Osteocyte (in vitro differentiated cells): ENCODE results near the gene MRAP2. TPM values are rescaled to one million over a fixed set of nuclear protein-coding genes. Genes with fewer than 3 reads are reported as not detected.
"Not testable (repeated sequence)": the region's sequence is repeated elsewhere in the genome, so short reads cannot be mapped to it uniquely, and the experiment has no call there.

Experiments used
- DNase-seq: peaks from one replicate; pipeline ENCODE4 v3.0.0; 2021; ENCODE audit warnings: mixed read lengths; ENCODE audit not compliant: unreplicated experiment; ENCODE audit errors: extremely low spot score
- H3K27ac Mint-ChIP-seq: one replicate; pipeline ENCODE4 v1.8.0; 2021; ENCODE audit warnings: mild to moderate bottlenecking, mixed read lengths; ENCODE audit not compliant: unreplicated experiment
- H3K27me3 Mint-ChIP-seq: one replicate; pipeline ENCODE4 v1.8.0; 2021; ENCODE audit warnings: mixed read lengths; ENCODE audit not compliant: unreplicated experiment
- H3K36me3 Mint-ChIP-seq: one replicate; pipeline ENCODE4 v1.8.0; 2021; ENCODE audit warnings: mixed read lengths; ENCODE audit not compliant: unreplicated experiment
- H3K4me1 Mint-ChIP-seq: one replicate; pipeline ENCODE4 v1.8.0; 2021; ENCODE audit warnings: mixed read lengths; ENCODE audit not compliant: unreplicated experiment
- H3K4me3 Mint-ChIP-seq: one replicate; pipeline ENCODE4 v1.8.0; 2021; ENCODE audit warnings: mild to moderate bottlenecking, moderate library complexity, mixed read lengths; ENCODE audit not compliant: unreplicated experiment
- H3K9me3 Mint-ChIP-seq: one replicate; pipeline ENCODE4 v1.8.0; 2021; ENCODE audit warnings: mixed read lengths; ENCODE audit not compliant: unreplicated experiment
- total RNA-seq: library from RNA; stranded (reverse); gene quantifications from 2 replicates; pipeline ENCODE4 v1.2.1, GENCODE V29; 2021
- TF ChIP-seq, protein P1 (sequence below): fragments of 200-600 bp; sonication (generic); IDR thresholded peaks from 2 replicates; pipeline ENCODE4 v1.5.0; 2021; ENCODE audit warnings: antibody characterized with exemption, mild to moderate bottlenecking, moderate library complexity

Gene MRAP2
- total RNA-seq, 1 donor from 2014 or later: 10.7 TPM

- Mint-ChIP-seq H3K27ac (no peak overlapping the region), H3K27me3 (peaks cover 42% of the 10 kb centered on the region), H3K36me3 (no peaks in the 10 kb centered on the region), H3K9me3 (no peaks in the 10 kb centered on the region), H3K4me1 (peaks cover 7% of the 10 kb centered on the region), H3K4me3 (no peak overlapping the region)
- no peak for DNase-seq
- TF ChIP-seq, protein P1, sequence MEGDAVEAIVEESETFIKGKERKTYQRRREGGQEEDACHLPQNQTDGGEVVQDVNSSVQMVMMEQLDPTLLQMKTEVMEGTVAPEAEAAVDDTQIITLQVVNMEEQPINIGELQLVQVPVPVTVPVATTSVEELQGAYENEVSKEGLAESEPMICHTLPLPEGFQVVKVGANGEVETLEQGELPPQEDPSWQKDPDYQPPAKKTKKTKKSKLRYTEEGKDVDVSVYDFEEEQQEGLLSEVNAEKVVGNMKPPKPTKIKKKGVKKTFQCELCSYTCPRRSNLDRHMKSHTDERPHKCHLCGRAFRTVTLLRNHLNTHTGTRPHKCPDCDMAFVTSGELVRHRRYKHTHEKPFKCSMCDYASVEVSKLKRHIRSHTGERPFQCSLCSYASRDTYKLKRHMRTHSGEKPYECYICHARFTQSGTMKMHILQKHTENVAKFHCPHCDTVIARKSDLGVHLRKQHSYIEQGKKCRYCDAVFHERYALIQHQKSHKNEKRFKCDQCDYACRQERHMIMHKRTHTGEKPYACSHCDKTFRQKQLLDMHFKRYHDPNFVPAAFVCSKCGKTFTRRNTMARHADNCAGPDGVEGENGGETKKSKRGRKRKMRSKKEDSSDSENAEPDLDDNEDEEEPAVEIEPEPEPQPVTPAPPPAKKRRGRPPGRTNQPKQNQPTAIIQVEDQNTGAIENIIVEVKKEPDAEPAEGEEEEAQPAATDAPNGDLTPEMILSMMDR: no peak
Observed at GRCh38 chr6:84107495-84107894, 73.9 kb downstream of the MRAP2 start.

GRCh38 chr6:84111351-84111750, 77.8 kb downstream of the MRAP2 start:
- not testable (repeated sequence) for H3K4me1 Mint-ChIP-seq, H3K9me3 Mint-ChIP-seq, H3K27ac Mint-ChIP-seq, DNase-seq, H3K4me3 Mint-ChIP-seq, H3K36me3 Mint-ChIP-seq
- peaks cover 57% of the 10 kb centered on the region for H3K27me3 Mint-ChIP-seq

- not testable (repeated sequence) for H3K36me3 Mint-ChIP-seq, H3K4me1 Mint-ChIP-seq, H3K27ac Mint-ChIP-seq, H3K4me3 Mint-ChIP-seq, DNase-seq, H3K9me3 Mint-ChIP-seq
- H3K27me3 Mint-ChIP-seq: peaks cover 43% of the 10 kb centered on the region
Observed at GRCh38 chr6:84114933-84115594, 81.5 kb downstream of the MRAP2 start.

DNA sequence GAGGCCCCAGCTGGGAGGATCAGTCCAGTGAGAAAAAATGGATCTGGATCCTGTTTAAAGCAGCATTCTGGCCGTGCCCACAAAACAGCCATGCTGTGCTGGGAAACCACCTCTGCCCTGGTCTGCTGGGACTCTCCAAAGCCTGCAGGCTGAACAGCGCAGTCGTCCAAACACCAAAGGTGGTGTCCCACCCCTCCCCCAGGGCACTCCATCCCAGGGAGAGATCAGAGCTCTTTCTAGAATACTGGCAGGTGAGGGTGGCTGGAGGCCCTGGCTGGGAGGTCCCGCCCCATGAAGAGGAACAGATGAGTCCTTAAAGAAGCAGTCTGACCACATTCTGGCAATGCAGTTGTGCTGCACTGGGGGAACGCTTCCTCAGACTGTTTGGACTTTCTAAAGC, 84.6 kb downstream of the MRAP2 start:
- TF ChIP-seq, protein P1: no peak
- peaks cover 3% of the 10 kb centered on the region for H3K36me3 Mint-ChIP-seq
- no peaks in the 10 kb centered on the region for H3K4me1 Mint-ChIP-seq
- peaks cover 4% of the 10 kb centered on the region for H3K9me3 Mint-ChIP-seq
- no peak for DNase-seq
- H3K4me3 Mint-ChIP-seq: no peak overlapping the region
- peaks cover 13% of the 10 kb centered on the region for H3K27me3 Mint-ChIP-seq
- H3K27ac Mint-ChIP-seq: no peak overlapping the region

- Mint-ChIP-seq H3K27me3 (peaks cover 7% of the 10 kb centered on the region), H3K4me1 (no peaks in the 10 kb centered on the region), H3K4me3 (no peak overlapping the region), H3K27ac (no peak overlapping the region), H3K9me3 (peaks cover 9% of the 10 kb centered on the region), H3K36me3 (peaks cover 9% of the 10 kb centered on the region)
- no peak for DNase-seq
- TF ChIP-seq, protein P1: no peak
Observed at GRCh38 chr6:84119277-84119676, 85.7 kb downstream of the MRAP2 start.

- H3K27me3 Mint-ChIP-seq: no peaks in the 10 kb centered on the region
- no peak overlapping the region for H3K4me3 Mint-ChIP-seq
- H3K9me3 Mint-ChIP-seq: peaks cover 11% of the 10 kb centered on the region
- TF ChIP-seq, protein P1: no peak
- peaks cover 23% of the 10 kb centered on the region for H3K36me3 Mint-ChIP-seq
- H3K4me1 Mint-ChIP-seq: no peaks in the 10 kb centered on the region
- no peak for DNase-seq
- no peak overlapping the region for H3K27ac Mint-ChIP-seq
Observed at GRCh38 chr6:84123186-84123585, 89.6 kb downstream of the MRAP2 start.

- not testable (repeated sequence) for H3K4me3 Mint-ChIP-seq, H3K27me3 Mint-ChIP-seq, H3K4me1 Mint-ChIP-seq, DNase-seq, H3K27ac Mint-ChIP-seq
- Mint-ChIP-seq H3K36me3 (peaks cover 31% of the 10 kb centered on the region), H3K9me3 (peaks cover 16% of the 10 kb centered on the region)
Observed at GRCh38 chr6:84129588-84129987, 96.0 kb downstream of the MRAP2 start.

GRCh38 chr6:84133385-84133784, 99.8 kb downstream of the MRAP2 start:
- Mint-ChIP-seq H3K4me1 (peaks cover 17% of the 10 kb centered on the region), H3K36me3 (peaks cover 20% of the 10 kb centered on the region), H3K9me3 (peaks cover 16% of the 10 kb centered on the region)
- not testable (repeated sequence) for DNase-seq, H3K27me3 Mint-ChIP-seq, H3K4me3 Mint-ChIP-seq, H3K27ac Mint-ChIP-seq
